Measurements from ENCODE around the gene COL5A3.

DNA sequence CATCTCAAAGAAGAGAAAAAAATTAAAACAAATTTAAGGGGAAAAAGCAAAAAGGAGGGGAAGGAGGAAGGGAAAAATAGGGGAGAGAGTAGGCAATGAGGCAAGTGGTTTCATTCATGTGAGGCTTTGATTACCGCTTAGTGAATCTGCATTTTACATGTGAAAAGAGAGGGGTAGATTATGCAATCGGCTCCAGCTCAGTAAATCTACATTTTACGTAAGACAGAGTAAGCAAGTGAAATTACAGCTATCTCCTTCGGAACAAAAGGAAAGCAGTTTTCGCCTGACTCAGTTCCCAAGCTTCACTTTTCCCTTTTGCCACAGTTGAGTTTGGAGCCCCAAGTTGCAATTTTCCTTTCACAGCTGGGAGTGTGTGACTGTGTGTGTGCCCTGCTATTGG is 58.0 kb downstream of the COL5A3 start:
- TF ChIP-seq, protein P1, sequence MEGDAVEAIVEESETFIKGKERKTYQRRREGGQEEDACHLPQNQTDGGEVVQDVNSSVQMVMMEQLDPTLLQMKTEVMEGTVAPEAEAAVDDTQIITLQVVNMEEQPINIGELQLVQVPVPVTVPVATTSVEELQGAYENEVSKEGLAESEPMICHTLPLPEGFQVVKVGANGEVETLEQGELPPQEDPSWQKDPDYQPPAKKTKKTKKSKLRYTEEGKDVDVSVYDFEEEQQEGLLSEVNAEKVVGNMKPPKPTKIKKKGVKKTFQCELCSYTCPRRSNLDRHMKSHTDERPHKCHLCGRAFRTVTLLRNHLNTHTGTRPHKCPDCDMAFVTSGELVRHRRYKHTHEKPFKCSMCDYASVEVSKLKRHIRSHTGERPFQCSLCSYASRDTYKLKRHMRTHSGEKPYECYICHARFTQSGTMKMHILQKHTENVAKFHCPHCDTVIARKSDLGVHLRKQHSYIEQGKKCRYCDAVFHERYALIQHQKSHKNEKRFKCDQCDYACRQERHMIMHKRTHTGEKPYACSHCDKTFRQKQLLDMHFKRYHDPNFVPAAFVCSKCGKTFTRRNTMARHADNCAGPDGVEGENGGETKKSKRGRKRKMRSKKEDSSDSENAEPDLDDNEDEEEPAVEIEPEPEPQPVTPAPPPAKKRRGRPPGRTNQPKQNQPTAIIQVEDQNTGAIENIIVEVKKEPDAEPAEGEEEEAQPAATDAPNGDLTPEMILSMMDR (IDR thresholded peaks at IDR 0.05; ENCODE audit: insufficient read depth, low read length, poor library complexity, severe bottlenecking): no peak
- TF ChIP-seq EZH2phosphoT487 (conservative IDR thresholded peaks at IDR 0.05; ENCODE audit: low read length): no peak

Measured in SU-DHL-6 (cell line).